ENCODE data around the gene ATP8B1. TPM values are rescaled to one million over a fixed set of nuclear protein-coding genes. Genes with fewer than 3 reads are reported as not detected.

The ATP8B1 gene
- total and polyA plus RNA-seq, 9 of the 15 experiments (the other 6 are each of a cell fraction or from before 2014, with no cell fraction given), result 0.01 to 0.22 (median 0.03) TPM; not detected in 3

- no peak for TF ChIP-seq TSHZ1 (CRISPR knock-in tag; IDR thresholded peaks at IDR 0.05)
- TF ChIP-seq KDM5B (IDR thresholded peaks at IDR 0.05; ENCODE audit: insufficient replicate concordance, low read depth, low read length), result no peak
- TF ChIP-seq STAT5B (CRISPR knock-in tag; IDR thresholded peaks at IDR 0.05), result no peak
- no peak for TF ChIP-seq ZNF699 (CRISPR knock-in tag; IDR thresholded peaks at IDR 0.05; ENCODE audit: insufficient replicate concordance)
- TF ChIP-seq PCBP2 (IDR thresholded peaks at IDR 0.05; ENCODE audit: low read depth, low read length, poor library complexity, severe bottlenecking), result no peak
- TF ChIP-seq ZNF609 (CRISPR knock-in tag; IDR thresholded peaks at IDR 0.05; ENCODE audit: borderline replicate concordance), result no peak
- TF ChIP-seq MTA3 (IDR thresholded peaks at IDR 0.05; ENCODE audit: borderline replicate concordance), result peak; percentile 52; the same call in 1 of the 2 replicates
- TF ChIP-seq CHD2 (IDR thresholded peaks at IDR 0.05; ENCODE audit: low read depth, low read length), result no peak
- 0 out of 4 replicates have a peak, but pooled peaks of 1 of the 2 experiments have one; percentile 48 for TF ChIP-seq HDAC1 (IDR thresholded peaks at IDR 0.05)
- peak; percentile 24 to 49; a peak in 1 of 4 replicates for TF ChIP-seq MNT (conservative IDR thresholded peaks at IDR 0.05)
- TF ChIP-seq ATF3 (IDR thresholded peaks at IDR 0.05), result peak; percentile 98
- TF ChIP-seq ATF3 (CRISPR knock-in tag; conservative IDR thresholded peaks at IDR 0.05), result peak; percentile 93; the same call in 1 of the 2 replicates
- TF ChIP-seq HDAC8 (tag; IDR thresholded peaks at IDR 0.05), result no peak
- no peak for TF ChIP-seq BMI1 (IDR thresholded peaks at IDR 0.05; ENCODE audit: low read length)
- TF ChIP-seq PYGO2 (tag; IDR thresholded peaks at IDR 0.05), result no peak
- TF ChIP-seq ELF2 (CRISPR knock-in tag; IDR thresholded peaks at IDR 0.05), result no peak
Measured at GRCh38 chr18:57819671-57820460, 16.8 kb upstream of the ATP8B1 start (continued).
